Naive thymus-derived CD8-positive, alpha-beta T cell (primary cell): Measurements from ENCODE around the gene RNF224. TPM values are rescaled to one million over a fixed set of nuclear protein-coding genes. Genes with fewer than 3 reads are reported as not detected.

ENCODE experiments used
- ATAC-seq, 2 donors: fragments of 150-1000 bp; cut with Tn5 transposase in 1 of 2; sonication (Bioruptor Pico), chemical (Tn5 transposase) in 1 of 2; 1 replicate in 1 of 2; 2 replicates in 1 of 2; pipeline ENCODE4 v1.10.0; 2021; ENCODE audit warnings: mild to moderate bottlenecking in 2 of 2, moderate library complexity in 2 of 2
- POLR2A ChIA-PET: fragments of 350-600 bp; sonication (Branson Sonifier 250); formaldehyde crosslinking; loops from one replicate; lab custom pipeline; 2021; ENCODE audit warnings: antibody characterized with exemption; lab: Charles Lee
- DNase-seq, 10 donors: peaks; one replicate each; pipeline versions ENCODE4 v3.0.0 to v3.0.0-alpha.2; 2020 to 2022
- H3K27ac Mint-ChIP-seq, 10 donors: one replicate each; pipeline ENCODE4 v1.8.0; 2020 to 2022; ENCODE audit warnings: mild to moderate bottlenecking in 10 of 10, mixed read lengths in 10 of 10, moderate library complexity in 4 of 10, inconsistent platforms in 1 of 10
- H3K27me3 Mint-ChIP-seq, 5 donors: one replicate each; pipeline ENCODE4 v1.8.0; 2021 to 2022; ENCODE audit warnings: mixed read lengths in 5 of 5
- H3K36me3 Mint-ChIP-seq, 3 donors: one replicate each; pipeline ENCODE4 v1.8.0; 2020 to 2022; ENCODE audit warnings: mixed read lengths in 3 of 3, mild to moderate bottlenecking in 2 of 3, inconsistent platforms in 1 of 3
- H3K4me1 Mint-ChIP-seq, 4 donors: one replicate each; pipeline ENCODE4 v1.8.0; 2021 to 2022; ENCODE audit warnings: mixed read lengths in 4 of 4
- H3K4me3 Mint-ChIP-seq, 10 donors: one replicate each; pipeline ENCODE4 v1.8.0; 2020 to 2022; ENCODE audit warnings: mild to moderate bottlenecking in 10 of 10, mixed read lengths in 10 of 10, moderate library complexity in 6 of 10, inconsistent platforms in 1 of 10
- H3K9me3 Mint-ChIP-seq, 9 donors: one replicate each; pipeline ENCODE4 v1.8.0; 2020 to 2022; ENCODE audit warnings: mixed read lengths in 9 of 9, mild to moderate bottlenecking in 3 of 9, inconsistent platforms in 1 of 9, moderate library complexity in 1 of 9
- polyA plus RNA-seq, 3 donors: library from polyadenylated mRNA; unstranded; fragments of 300-500 nt; fragmentation: Illumina TruSeq; gene quantifications; one replicate each; pipeline ENCODE4 v1.2.3, GENCODE V29; 2021
- total RNA-seq, 8 experiments: library from RNA in 2 of 8; stranded (reverse) in 2 of 8; gene quantifications; one replicate each; pipeline ENCODE4 v1.2.3 and lab custom pipeline; 2021 to 2026

RNF224 gene
- total and polyA plus RNA-seq, 5 experiments from 2014 or later, result 0.21 TPM; not detected in 4

DNA sequence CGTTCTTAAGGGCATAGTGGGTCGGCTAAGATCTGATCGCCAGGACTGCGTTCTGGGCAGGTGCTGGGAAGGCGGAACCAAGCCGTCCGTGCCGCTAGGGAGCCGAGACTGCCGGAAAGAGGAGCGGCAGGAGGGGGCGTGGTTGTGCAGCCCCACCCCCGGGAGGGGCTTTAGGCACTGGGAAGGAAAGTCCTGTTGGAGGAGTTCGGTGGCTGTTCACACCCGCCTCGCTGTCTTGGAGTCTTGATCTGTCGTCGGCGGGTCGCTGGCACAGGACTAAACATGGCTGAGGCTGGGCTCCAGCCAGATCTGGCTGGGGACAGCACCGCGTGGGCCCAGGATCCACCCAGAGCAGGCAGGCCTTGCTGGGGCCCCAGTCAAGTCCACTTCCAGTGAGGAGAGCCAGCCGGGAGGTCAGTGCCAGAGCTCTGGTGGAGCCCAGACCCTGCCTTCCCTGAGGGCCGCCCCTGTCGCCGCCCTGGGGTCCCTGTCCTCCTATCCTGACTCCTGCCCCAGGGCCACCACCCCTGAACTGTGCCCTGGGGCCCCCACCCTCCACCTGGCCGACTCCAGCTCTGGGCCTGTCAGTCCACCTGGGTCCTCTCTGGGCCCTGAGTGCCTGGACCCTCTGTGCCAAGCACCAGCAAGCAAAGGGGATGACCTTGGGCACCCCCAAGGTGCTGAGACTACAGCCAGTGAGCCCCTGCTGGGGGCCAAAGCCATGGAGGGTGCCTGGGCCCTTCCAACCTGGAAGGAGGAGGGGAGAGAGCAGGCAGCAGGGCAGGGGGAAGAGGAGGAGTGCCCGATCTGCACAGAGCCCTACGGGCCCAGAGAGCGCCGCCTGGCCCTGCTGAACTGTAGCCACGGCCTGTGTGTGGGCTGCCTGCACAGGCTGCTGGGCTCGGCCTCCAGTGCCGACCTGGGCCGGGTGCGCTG, 9.8 kb upstream of the RNF224 start:
- POLR2A ChIA-PET, result no interaction called here
- Mint-ChIP-seq H3K36me3 (no peaks in the 10 kb centered on the region), H3K9me3 (no peaks in the 10 kb centered on the region), H3K4me1 (peaks cover 0 to 3% (median 0%) of the 10 kb centered on the region in 4 donors), H3K27ac (peak overlapping the region in 1 of 10 donors; percentile 15), H3K4me3 (peak overlapping the region in 3 of 10 donors; percentile 15 to 36 (median 33)), H3K27me3 (no peaks in the 10 kb centered on the region)
- DNase-seq (no peak), ATAC-seq (no peak)

GRCh38 chr9:137218212-137218753, 9.0 kb upstream of the RNF224 start:
- Mint-ChIP-seq H3K4me3 (peak overlapping the region in 1 of 10 donors; percentile 10), H3K9me3 (no peaks in the 10 kb centered on the region), H3K4me1 (peaks cover 1 to 6% (median 3%) of the 10 kb centered on the region in 4 donors), H3K36me3 (no peaks in the 10 kb centered on the region), H3K27ac (no peak overlapping the region), H3K27me3 (no peaks in the 10 kb centered on the region)
- ATAC-seq (no peak), DNase-seq (no peak)
- POLR2A ChIA-PET, result interaction anchor here (1.1 to 1.3 kb wide), 2 partner anchors 8 to 36 kb away, joined by 3 read pairs; no protein-coding TSS in a partner anchor

DNA sequence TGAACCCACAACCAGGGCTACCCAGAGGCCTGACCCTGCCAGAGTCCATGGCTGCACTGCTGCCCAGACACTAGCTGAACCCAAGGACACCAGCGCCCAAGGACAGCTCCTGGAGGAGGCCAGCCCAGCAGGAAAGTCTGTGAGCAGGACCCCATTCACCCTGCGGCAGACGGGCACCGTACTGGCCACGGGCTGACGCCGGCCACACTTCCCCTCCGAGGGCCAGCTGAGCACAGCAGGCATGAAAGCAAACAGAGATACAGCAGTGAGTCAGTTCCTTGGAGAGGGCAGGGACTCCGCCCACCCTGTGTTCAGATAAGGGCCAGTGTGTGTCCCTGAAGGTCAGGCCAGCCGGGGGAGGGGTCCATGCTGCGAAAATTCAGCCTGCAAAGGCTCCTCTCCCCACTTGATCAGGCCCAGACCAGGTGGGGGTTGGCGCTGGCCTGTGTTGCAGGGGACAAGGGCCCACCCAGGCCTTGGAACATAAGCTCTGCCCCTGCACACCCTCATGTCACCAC, 8.5 kb upstream of the RNF224 start:
- ATAC-seq (no peak), DNase-seq (no peak)
- peaks cover 1 to 6% (median 3%) of the 10 kb centered on the region in 4 donors for H3K4me1 Mint-ChIP-seq
- H3K27ac Mint-ChIP-seq, result no peak overlapping the region
- no peaks in the 10 kb centered on the region for H3K9me3 Mint-ChIP-seq
- H3K4me3 Mint-ChIP-seq, result peak overlapping the region in 1 of 10 donors; percentile 10
- H3K27me3 Mint-ChIP-seq, result no peaks in the 10 kb centered on the region
- no peaks in the 10 kb centered on the region for H3K36me3 Mint-ChIP-seq
- POLR2A ChIA-PET, result interaction anchor here (0.5 to 1.5 kb wide), 4 partner anchors 8 to 856 kb away, joined by 3 to 4 read pairs (median 3); partner anchors contain the start of gene LCN8

DNA sequence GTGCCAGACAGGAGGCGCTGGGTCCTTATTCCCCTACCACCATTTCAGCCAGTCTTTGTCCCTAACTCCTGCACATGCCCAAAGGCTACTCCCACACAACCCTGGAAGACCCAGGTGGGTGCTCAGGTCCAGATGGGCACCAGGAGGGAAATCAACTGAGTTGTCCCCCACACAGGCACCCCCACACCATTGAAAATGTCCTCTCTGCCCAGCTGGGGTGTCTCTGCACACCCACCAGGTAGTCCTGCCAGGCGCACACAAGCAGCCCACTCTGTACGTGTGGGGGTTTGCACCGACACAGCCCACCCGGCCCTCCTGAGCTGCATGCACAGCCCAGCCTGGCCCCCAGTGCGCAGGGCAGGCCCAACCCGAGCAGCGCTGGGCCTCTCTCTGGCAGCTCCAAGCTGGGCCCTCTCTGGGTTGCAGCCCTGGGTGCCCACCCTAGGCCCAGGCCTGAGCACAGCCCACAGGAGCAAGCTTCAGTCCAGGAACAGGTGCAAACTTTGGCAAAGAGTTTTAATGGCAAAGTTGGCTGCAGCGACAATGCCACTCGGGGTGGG, 7.5 kb upstream of the RNF224 start:
- ATAC-seq (no peak), DNase-seq (no peak)
- Mint-ChIP-seq H3K27me3 (no peaks in the 10 kb centered on the region), H3K9me3 (no peaks in the 10 kb centered on the region), H3K4me1 (peaks cover 1 to 7% (median 6%) of the 10 kb centered on the region in 4 donors), H3K36me3 (no peaks in the 10 kb centered on the region), H3K4me3 (peak overlapping the region in 4 of 10 donors; percentile 23 to 58 (median 39)), H3K27ac (peak overlapping the region in 1 of 10 donors; percentile 71)
- POLR2A ChIA-PET, result interaction anchor here (0.7 to 1.5 kb wide), 5 partner anchors 21 to 857 kb away, joined by 3 to 6 read pairs (median 3); partner anchors contain the start of gene TUBB4B

- no peaks in the 10 kb centered on the region for H3K27me3 Mint-ChIP-seq
- POLR2A ChIA-PET, result interaction anchor here (0.9 to 1.5 kb wide), 5 partner anchors 21 to 858 kb away, joined by 3 to 6 read pairs (median 3); partner anchors contain the start of genes ANAPC2, SSNA1 and TUBB4B
- no peaks in the 10 kb centered on the region for H3K9me3 Mint-ChIP-seq
- H3K4me3 Mint-ChIP-seq, result peak overlapping the region in 7 of 10 donors; percentile 15 to 75 (median 58)
- ATAC-seq, result no peak
- DNase-seq, result no peak
- H3K4me1 Mint-ChIP-seq, result peaks cover 1 to 10% (median 6%) of the 10 kb centered on the region in 4 donors
- H3K36me3 Mint-ChIP-seq, result no peaks in the 10 kb centered on the region
- H3K27ac Mint-ChIP-seq, result peak overlapping the region in 1 of 10 donors; percentile 71
Measured at GRCh38 chr9:137220317-137221094, 6.8 kb upstream of the RNF224 start.

DNA sequence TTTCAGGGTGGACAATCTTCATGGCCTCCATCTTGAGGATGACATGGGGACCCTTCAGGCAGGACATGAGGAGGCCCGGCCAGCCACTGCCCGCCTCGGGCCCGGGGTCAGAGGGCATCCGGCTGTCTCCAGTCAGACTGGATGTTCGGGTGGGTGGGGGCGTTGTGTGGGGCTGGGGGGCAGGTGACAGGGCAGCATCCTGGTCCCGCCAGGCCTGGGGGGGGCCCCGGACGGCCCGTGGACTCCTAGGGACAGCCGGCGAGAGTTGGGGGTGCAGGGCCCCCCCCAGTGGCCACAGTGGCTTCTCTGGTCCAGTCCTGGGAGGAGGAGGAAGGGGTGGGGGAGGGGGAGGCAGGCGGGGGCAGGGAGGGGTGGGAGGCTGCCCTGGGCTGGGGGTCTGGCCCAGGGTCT, 6.2 kb upstream of the RNF224 start:
- Mint-ChIP-seq H3K4me1 (peaks cover 1 to 10% (median 6%) of the 10 kb centered on the region in 4 donors), H3K36me3 (no peaks in the 10 kb centered on the region), H3K27me3 (no peaks in the 10 kb centered on the region), H3K4me3 (peak overlapping the region in 6 of 10 donors; percentile 38 to 75 (median 60)), H3K27ac (no peak overlapping the region), H3K9me3 (no peaks in the 10 kb centered on the region)
- POLR2A ChIA-PET, result interaction anchor here (1.0 to 4.8 kb wide), 4 partner anchors 17 to 50 kb away, joined by 3 to 85 read pairs (median 5); partner anchors contain the start of genes ANAPC2, NDOR1, SSNA1 and TMEM203
- DNase-seq (no peak), ATAC-seq (no peak)

- no peak overlapping the region for H3K27ac Mint-ChIP-seq
- POLR2A ChIA-PET, result interaction anchor here (0.5 to 4.8 kb wide), 3 partner anchors 17 to 106 kb away, joined by 3 to 85 read pairs (median 3); partner anchors contain the start of genes NDOR1, TMEM203 and TPRN
- H3K4me1 Mint-ChIP-seq, result peaks cover 1 to 10% (median 6%) of the 10 kb centered on the region in 4 donors
- H3K9me3 Mint-ChIP-seq, result no peaks in the 10 kb centered on the region
- no peaks in the 10 kb centered on the region for H3K36me3 Mint-ChIP-seq
- ATAC-seq (no peak), DNase-seq (peak in 1 of 10 donors; percentile 22)
- H3K27me3 Mint-ChIP-seq, result no peaks in the 10 kb centered on the region
- no peak overlapping the region for H3K4me3 Mint-ChIP-seq
Measured at GRCh38 chr9:137221506-137222111, 5.7 kb upstream of the RNF224 start.

DNA sequence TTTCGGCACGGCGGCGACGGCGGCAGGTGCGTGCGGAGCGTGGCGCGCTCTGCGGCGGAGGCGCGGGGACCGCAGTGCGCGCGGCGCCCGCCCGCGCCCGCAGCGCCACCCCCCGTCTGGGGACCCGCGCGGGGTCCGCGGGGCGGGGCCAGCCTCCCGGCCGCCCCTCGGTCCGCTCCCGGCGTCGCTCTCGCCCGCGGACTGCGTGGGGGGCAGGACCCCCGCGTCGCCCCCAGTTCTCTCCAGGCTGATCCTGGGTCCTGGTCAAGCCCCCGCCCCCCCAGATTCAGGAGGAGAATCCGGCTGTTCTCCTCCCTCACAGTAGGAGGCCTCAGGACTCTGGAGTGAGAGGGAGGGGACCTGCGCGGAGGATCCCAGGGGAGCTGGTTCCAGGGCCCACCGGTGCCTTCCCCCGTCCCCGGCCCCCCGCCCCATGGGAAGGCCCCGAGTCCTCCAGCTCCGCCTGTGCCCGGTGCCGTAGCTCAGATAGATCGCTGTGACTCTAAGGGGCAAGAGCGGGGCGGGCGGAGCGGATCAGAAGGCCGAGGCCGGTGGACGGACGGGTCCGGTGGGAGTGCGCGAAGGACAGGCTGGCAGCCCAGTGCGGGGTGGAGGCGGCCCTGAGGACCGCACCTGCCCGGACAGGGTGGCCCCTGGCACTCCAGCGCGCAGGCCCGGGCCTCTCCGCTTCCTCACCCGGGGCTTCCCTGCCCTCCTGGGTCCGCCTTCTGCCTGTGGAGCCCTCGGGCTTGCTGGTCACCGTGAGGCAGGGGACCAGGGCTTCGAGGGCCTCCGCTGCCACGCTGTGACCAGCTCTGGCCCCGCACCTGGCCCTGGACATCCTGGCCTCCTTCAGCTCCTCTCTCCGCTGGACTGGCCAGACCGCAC, 4.9 kb upstream of the RNF224 start, which contains the start of gene RNF208:
Gene RNF208 (minus strand): TSS at position 51 of the 888 bp plus-strand sequence. CDS start 1,028 bp downstream, outside the sequence.
- POLR2A ChIA-PET, result interaction anchor here (0.6 to 6.4 kb wide), 25 partner anchors 8 to 494 kb away, joined by 3 to 85 read pairs (median 6); partner anchors contain the start of genes ANAPC2, EHMT1, MAN1B1 and NDOR1
- H3K36me3 Mint-ChIP-seq, result no peaks in the 10 kb centered on the region
- DNase-seq (peak in 3 of 10 donors; percentile 26 to 37 (median 30)), ATAC-seq (no peak)
- peak within 1 kb of the TSS in 9 of 10 donors; percentile 60 to 92 (median 79) for H3K27ac Mint-ChIP-seq
- H3K4me3 Mint-ChIP-seq, result peak within 1 kb of the TSS; percentile 73 to 89 (median 82)
- H3K4me1 Mint-ChIP-seq, result peaks cover 2 to 12% (median 8%) of the 10 kb centered on the region in 4 donors
- H3K9me3 Mint-ChIP-seq, result no peaks in the 10 kb centered on the region
- peaks cover 0 to 3% (median under 1%) of the 10 kb centered on the region in 5 donors for H3K27me3 Mint-ChIP-seq

DNA sequence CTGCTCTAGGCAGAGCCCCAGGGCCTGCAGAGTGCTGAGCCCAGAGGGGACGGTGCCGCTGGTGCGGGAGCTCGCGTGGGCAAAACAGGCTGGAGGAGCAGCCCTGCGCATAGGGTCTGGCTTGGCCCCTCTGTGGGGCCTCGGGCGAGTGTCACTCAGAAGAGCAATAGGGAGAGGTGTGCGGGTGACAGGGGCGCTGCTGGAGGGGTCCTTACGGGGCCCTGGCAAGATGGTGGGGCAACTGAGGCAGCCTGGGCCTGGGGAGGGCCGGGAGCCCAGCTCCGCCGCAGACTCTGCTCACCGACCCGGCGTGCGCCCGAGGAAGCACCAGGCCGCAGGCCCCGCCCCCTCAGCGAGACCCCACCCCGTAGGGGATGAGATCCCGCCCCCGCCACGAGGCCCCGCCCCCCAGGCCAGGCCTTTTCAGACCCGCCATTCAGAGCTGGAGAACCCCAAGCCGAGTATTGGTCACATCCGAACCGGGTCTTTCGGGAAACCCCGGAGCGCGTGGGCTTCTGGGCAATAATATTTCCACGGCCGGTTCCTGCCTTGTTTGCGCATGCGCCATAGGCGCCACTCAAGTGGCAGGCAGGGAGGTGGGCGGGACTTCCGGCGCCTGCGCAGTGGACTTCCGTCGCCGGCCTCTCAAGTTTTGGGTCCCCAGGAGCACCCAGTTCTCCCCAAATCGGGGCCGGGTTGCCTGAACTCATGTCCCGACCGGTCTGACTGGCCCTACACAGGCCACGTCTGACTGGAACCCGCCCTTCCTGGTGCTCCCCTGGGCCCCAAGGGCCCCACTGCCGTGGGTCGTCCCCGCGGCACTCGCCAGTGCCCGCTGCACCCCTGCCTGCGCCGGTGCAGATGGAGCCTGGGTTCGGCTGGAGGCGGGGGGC, 4.0 kb upstream of the RNF224 start:
- Mint-ChIP-seq H3K9me3 (no peaks in the 10 kb centered on the region), H3K27me3 (peaks cover 2 to 10% (median 3%) of the 10 kb centered on the region in 5 donors), H3K4me3 (peak overlapping the region; percentile 73 to 89 (median 82)), H3K27ac (peak overlapping the region; percentile 60 to 92 (median 82)), H3K36me3 (peaks cover 0 to 2% (median 1%) of the 10 kb centered on the region in 3 donors), H3K4me1 (peaks cover 5 to 14% (median 12%) of the 10 kb centered on the region in 4 donors)
- peak; percentile 95 to 100 (median 98) for DNase-seq
- peak; percentile 90 to 93 for ATAC-seq
- POLR2A ChIA-PET, result interaction anchor here (0.6 to 6.4 kb wide), 28 partner anchors 9 to 495 kb away, joined by 3 to 85 read pairs (median 5); partner anchors contain the start of genes ANAPC2, EHMT1, MAN1B1 and NDOR1
